PC-3 (cell line): Measurements from ENCODE around the gene TTC7B.

Experiments used
- EZH2 ChIP-seq: fragments of 300-600 bp; sonication (generic); IDR thresholded peaks from one replicate; pipeline ENCODE4 v1.6.1; 2017; ENCODE audit warnings: antibody characterized with exemption, mild to moderate bottlenecking, low read length; ENCODE audit not compliant: unreplicated experiment
- EZH2phosphoT487 ChIP-seq: fragments of 300-600 bp; sonication (generic); IDR thresholded peaks from 2 replicates; pipeline ENCODE4 v1.6.1; 2018; ENCODE audit warnings: mild to moderate bottlenecking, antibody characterized with exemption, low read length, borderline replicate concordance
- TF ChIP-seq, protein P1 (sequence below): fragments of 300-600 bp; sonication (generic); conservative IDR thresholded peaks from 2 replicates; pipeline ENCODE4 v1.5.1; 2017; ENCODE audit warnings: antibody characterized with exemption, low read depth, mild to moderate bottlenecking, low read length

DNA sequence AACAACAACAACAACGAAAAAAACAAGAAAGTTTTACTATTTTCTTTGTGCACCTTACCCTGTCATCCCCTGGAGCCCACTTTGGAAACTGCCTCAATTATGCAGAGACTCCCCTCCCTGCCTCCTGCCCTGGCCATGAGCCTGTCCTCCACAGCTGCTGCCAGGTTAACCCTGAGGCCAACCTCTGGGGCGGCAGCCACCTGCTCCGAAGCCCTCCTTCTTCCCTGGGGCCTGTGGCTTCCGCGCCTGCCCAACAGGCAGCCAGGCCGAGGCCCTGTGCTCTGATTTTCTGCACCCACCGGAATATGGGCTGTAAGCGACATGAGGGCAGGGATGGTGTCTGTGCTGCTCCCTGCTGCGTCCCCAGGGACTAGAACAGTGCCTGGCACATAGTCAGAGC is 236.4 kb downstream of the TTC7B start:
- TF ChIP-seq EZH2 (no peak), EZH2phosphoT487 (no peak)
- TF ChIP-seq, protein P1, sequence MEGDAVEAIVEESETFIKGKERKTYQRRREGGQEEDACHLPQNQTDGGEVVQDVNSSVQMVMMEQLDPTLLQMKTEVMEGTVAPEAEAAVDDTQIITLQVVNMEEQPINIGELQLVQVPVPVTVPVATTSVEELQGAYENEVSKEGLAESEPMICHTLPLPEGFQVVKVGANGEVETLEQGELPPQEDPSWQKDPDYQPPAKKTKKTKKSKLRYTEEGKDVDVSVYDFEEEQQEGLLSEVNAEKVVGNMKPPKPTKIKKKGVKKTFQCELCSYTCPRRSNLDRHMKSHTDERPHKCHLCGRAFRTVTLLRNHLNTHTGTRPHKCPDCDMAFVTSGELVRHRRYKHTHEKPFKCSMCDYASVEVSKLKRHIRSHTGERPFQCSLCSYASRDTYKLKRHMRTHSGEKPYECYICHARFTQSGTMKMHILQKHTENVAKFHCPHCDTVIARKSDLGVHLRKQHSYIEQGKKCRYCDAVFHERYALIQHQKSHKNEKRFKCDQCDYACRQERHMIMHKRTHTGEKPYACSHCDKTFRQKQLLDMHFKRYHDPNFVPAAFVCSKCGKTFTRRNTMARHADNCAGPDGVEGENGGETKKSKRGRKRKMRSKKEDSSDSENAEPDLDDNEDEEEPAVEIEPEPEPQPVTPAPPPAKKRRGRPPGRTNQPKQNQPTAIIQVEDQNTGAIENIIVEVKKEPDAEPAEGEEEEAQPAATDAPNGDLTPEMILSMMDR: no peak
